ENCODE data around the gene SPRY2.
"Not testable (repeated sequence)": the region's sequence is repeated elsewhere in the genome, so short reads cannot be mapped to it uniquely, and the experiment has no call there.

SPRY2 gene

DNA sequence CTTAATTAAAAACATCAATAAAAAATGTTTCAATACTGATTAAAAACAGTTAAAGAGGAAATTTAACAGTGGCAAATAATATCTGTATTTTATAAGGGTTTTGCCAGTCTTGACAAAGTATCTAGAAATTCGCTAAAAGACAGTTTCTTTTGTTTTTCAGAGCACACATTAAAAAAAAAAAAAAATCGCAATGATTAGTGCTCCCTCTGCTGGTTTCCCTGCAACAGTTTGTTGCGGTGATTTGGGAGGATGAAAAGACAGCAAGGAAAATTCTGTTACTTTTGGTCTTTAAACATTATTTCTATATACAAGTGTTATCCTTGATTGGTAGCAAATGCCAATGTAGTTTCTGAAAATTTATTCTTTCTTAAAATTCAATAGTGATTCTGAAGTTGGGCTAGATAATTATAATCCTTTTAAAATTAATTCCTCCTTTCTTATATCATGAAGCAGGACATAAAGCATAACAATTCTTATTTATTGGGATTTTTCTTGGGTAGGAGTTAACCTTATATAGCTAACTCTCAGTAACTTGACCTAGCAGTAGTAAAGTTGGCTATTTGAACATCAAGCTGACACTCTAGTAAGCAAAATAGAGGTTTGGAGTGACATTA lies 23.1 kb upstream of the SPRY2 start:
- no peak overlapping the region for H3K4me3 ChIP-seq (ENCODE audit: low read depth, low read length)
- TF ChIP-seq, protein P1, sequence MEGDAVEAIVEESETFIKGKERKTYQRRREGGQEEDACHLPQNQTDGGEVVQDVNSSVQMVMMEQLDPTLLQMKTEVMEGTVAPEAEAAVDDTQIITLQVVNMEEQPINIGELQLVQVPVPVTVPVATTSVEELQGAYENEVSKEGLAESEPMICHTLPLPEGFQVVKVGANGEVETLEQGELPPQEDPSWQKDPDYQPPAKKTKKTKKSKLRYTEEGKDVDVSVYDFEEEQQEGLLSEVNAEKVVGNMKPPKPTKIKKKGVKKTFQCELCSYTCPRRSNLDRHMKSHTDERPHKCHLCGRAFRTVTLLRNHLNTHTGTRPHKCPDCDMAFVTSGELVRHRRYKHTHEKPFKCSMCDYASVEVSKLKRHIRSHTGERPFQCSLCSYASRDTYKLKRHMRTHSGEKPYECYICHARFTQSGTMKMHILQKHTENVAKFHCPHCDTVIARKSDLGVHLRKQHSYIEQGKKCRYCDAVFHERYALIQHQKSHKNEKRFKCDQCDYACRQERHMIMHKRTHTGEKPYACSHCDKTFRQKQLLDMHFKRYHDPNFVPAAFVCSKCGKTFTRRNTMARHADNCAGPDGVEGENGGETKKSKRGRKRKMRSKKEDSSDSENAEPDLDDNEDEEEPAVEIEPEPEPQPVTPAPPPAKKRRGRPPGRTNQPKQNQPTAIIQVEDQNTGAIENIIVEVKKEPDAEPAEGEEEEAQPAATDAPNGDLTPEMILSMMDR (IDR thresholded peaks at IDR 0.05; ENCODE audit: borderline replicate concordance, insufficient read depth, low read depth, low read length): peak; percentile 48

DNA sequence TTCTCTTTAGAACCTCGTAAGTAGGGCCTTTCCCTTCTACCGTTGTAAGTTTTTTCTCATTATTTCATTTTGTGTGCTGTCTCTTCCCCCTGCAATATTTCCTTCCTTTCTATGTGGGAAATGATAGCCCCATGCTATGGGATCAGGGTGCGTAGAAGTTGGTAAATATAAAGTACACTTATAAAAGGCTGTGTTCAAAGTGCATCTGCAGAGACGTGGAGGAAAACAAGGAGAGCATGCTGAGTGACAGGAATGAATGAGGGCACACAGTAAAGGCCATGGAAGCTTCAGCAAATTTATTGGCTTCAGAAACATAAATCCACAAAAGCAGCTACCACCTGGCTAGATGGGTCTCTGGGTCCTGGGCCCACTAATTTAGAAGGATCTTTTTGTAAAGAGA lies 21.6 kb upstream of the SPRY2 start:
- H3K4me3 ChIP-seq (ENCODE audit: low read depth, low read length): no peak overlapping the region
- TF ChIP-seq, protein P1 (IDR thresholded peaks at IDR 0.05; ENCODE audit: borderline replicate concordance, insufficient read depth, low read depth, low read length): no peak

DNA sequence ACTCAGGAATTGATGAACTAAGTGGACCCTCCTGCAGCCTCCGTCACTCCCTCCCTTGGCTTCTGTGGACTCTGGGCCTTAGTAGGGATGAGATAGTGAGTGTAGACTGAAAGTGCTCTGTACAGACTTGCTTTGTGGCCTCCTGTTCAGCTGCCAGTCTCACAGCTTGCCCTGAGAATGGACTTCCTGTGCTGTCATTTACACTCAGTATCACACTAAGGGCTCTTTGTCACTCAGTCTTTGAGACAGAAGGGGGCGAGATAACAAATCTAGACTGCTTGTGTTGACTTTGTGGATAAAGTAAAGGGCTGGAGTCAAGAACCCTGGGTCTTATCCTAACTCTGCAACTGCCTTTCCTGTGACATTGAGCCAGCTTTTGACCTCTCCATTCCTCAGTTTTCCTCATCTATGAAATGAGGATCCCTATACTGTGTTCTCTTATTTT lies 21.0 kb upstream of the SPRY2 start:
- no peak overlapping the region for H3K4me3 ChIP-seq (ENCODE audit: low read depth, low read length)

DNA sequence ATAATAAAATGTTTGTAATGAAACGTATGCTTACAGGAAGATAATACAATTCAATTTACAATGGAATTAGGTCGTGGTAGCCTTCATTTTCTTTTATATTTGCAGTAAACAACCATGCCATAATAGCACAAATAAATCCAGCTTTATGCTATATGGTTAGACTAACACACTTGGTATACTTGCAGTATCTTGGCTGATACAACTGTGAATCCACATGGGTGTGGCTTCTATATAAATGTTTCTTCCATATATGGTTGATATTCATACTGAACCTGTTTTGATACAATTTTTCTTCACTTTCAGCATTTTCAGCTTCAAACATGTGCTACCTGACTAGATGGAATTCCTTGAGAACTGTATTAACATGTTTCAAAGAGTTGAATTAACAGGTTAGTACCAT lies 20.4 kb upstream of the SPRY2 start:
- no peak overlapping the region for H3K4me3 ChIP-seq (ENCODE audit: low read depth, low read length)
- TF ChIP-seq, protein P1 (IDR thresholded peaks at IDR 0.05; ENCODE audit: borderline replicate concordance, insufficient read depth, low read depth, low read length): no peak

More for the DNA sequence above, 21.0 kb upstream of the SPRY2 start:
- TF ChIP-seq, protein P1 (IDR thresholded peaks at IDR 0.05; ENCODE audit: borderline replicate concordance, insufficient read depth, low read depth, low read length): no peak

DNA sequence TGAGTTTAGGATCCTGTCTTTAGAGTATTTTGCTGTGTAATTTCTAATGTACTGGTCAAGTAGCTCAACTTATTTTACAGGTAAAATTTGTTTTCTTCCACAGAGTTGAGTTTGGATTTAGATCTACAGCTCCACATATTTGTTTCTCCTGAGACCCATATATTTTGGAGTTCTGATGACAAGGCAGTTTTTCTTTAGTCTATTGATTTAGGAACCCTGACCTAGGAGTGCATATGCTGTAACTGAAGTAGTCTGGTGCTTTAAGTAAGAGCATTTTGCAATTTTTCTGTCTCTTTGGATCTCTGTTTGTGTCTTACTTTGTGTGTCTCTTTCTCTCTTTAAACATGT lies 19.5 kb upstream of the SPRY2 start:
- H3K4me3 ChIP-seq (ENCODE audit: low read depth, low read length): no peak overlapping the region
- TF ChIP-seq, protein P1 (IDR thresholded peaks at IDR 0.05; ENCODE audit: borderline replicate concordance, insufficient read depth, low read depth, low read length): no peak

DNA sequence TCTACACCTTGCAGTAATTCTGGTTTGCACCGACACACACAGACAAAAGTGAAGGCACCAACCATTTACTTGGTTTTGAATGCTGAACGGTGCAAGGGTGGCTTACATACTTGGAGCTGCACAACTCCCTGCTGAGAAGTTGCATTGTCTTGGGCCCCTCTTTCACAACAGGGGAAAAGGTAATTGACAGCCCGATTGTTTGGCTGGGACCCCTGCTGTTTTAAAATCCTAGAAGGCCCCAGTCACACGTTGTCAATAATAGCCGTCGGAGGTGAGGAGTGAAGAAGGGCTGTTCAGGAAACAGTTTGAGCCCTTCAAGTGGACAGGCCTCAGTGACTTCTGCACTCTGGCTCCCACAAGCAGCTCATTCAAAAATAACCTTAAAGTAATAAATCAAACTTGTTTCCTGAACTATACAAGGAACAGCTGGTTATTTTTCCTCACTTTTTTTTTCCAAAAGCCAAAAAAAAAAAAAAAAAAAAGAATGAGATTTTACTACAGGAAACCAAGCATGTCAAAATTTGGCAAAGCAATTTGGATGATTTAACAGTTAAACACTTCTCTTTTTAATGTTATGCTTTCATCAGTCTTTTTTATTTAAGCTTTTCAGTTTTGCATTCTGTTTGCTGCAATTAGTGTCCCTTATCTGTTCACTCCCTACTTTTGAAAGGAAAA lies 19.0 kb upstream of the SPRY2 start:
- TF ChIP-seq, protein P1 (IDR thresholded peaks at IDR 0.05; ENCODE audit: borderline replicate concordance, insufficient read depth, low read depth, low read length): no peak
- H3K4me3 ChIP-seq (ENCODE audit: low read depth, low read length): no peak overlapping the region

DNA sequence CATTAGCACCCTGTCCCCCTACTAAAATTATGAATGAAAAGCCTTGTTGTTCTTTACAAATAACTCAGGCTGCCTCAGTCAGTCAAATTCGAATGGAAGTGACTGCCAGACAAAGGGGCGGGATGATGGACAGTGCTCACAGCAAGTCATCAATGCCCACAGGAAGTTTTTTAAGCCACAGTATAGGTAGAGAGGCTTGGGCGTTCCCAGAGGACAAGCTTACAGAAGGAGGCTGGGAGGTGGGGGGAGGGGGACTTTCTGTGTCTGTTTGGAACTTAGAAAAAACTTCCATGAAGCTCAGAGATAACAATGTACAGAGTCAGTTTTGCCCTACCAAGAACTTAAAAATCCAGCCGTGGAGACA lies 18.5 kb upstream of the SPRY2 start:
- H3K4me3 ChIP-seq (ENCODE audit: low read depth, low read length): no peak overlapping the region
- TF ChIP-seq, protein P1 (IDR thresholded peaks at IDR 0.05; ENCODE audit: borderline replicate concordance, insufficient read depth, low read depth, low read length): no peak

DNA sequence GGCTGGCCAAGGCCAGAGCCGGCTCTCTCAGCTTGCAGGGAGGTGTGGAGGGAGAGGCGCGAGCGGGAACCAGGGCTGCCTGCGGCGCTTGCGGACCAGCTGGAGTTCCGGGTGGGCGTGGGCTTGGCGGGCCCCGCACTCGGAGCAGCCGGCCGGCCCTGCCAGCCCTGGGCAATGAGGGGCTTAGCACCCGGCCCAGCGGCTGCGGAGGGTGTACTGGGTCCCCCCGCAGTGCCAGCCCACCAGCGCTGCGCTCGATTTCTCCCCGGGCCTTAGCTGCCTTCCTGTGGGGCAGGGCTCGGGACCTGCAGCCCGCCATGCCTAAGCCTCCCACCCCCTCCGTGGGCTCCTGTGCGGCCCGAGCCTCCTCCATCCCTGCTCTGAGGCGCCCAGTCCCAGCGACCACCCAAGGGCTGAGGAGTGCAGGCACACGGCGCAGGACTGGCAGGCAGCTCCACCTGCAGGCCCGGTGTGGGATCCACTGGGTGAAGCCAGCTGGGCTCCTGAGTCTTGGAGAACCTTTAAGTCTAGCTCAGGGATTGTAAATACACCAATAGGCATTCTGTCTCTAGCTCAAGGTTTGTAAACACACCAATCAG lies 14.7 kb upstream of the SPRY2 start:
- not testable (repeated sequence) for H3K4me3 ChIP-seq (ENCODE audit: low read depth, low read length)

All from GM12875 (cell line).